Activated naive CD4-positive, alpha-beta T cell treated with anti-CD3 and anti-CD28 coated beads, Interleukin-2, amount 50 U/mL, for 16 hours (primary cell): ENCODE measurements around the gene TWSG1.

Experiments used
- DNase-seq: peaks from one replicate; pipeline ENCODE4 v3.0.0-alpha.2; 2020

Gene TWSG1

DNA sequence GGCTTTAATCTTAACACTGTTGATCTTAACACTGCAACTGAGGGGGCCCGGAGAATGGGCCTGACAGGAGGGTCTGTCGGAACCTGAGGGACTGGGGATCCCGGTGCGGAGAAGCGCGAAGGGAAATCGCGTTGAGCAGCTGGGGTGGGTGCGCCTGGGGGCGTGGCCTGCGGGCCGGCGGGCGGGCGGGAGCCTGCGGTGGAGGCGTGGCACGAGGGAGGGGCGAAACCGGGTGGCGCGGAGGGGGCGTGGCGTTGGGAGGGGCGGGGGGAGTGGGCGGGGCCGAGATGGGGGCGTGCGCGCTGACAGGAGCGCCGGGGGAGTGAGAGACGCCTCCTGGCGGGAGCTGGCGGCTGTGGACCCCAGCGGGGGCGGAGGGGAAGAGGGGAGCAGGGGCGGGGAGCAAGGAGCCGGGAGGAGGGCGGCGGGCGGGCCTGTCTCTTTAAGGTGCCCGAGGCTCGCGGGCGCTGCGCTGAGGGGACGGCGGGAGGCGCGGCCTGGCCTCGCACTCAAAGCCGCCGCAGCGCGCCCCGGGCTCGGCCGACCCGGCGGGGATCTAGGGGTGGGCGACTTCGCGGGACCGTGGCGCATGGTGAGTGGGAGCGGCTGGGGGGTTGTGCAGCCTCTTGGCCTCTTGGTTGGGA, at the start of gene TWSG1:
Gene TWSG1 (plus strand): TSS at position 445 of the 644 bp plus-strand sequence. CDS start 2,457 bp downstream, outside the sequence.
- peak; percentile 91 for DNase-seq

GRCh38 chr18:9285604-9286003, 49.0 kb upstream of the TWSG1 start:
- DNase-seq: no peak

- DNase-seq: no peak
Measured at GRCh38 chr18:9287036-9287435, 47.5 kb upstream of the TWSG1 start.

DNA sequence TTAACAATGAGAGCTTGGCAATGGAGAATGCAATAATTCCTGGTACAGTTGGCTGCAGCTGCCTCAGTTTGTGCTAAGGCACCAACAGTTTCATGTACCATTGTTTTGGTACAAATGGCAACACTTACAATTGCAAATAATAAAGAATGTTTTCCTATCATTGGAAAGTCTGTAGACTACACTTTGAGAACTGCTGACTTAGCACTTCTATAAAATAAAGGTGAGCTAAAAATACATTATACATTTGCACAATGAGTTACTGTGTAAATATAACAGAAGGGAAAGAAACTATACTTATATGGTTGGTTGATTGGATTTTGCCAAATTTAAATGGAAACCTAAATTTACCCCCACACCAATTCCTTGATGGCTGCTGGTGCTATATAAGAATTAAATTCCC, 44.9 kb upstream of the TWSG1 start:
- no peak for DNase-seq

DNA sequence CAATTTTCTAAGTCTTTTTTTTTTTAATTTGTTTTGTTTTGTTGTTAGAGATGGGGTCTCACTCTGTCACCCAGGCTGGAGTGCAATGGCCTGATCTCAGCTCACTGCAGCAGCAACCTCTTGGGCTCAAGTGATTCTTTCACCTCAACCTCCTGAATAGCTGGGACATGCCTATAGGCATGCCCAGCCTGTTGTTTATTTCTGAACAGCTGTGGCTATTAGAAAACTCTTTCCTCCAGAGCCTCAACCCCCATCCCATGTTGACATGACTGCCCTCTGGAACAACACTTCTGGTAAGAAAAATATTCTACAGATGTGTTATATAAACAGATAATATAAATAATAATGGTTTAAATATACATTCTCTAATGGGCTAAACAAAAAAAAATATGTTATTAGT, 44.4 kb upstream of the TWSG1 start:
- no peak for DNase-seq

DNA sequence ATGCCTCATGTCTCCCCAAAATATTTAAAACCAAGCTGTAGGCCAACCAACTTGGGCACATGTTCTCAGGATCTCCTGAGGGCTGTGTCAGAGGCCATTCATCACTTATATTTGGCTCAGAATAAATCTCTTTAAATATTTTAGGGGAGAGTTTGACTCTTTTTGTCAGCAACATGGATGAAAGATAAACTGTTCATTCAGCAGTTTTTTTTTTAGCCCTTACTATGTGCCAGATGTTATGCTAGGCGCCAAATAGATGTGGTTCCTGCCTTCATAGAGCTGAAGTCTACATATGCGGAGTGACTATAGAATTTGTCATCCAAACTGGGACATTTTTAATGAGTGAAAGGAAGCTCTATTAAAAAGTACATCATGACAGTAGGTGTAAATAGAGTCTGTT, 42.5 kb upstream of the TWSG1 start:
- DNase-seq: no peak

DNA sequence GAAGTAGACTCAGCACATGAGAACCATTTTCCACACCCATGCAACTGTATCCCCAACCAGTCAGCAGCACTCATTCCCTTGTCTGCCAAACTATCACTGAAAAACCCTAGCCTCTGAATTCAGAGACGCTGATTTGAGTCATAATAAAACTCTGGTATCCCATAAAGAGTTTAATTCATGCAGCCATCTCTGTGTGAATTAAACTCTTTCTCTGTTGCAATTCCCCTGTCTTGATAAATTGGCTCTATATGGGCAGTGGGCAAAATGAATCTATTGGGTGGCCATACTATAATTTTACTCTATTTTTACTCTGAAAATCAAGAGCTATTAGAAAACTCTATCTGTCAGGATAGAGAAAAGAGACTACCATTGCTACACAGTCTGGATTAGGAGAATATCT, 40.6 kb upstream of the TWSG1 start:
- no peak for DNase-seq

GRCh38 chr18:9296233-9297006, 38.2 kb upstream of the TWSG1 start:
- no peak for DNase-seq

GRCh38 chr18:9297007-9297393, 37.6 kb upstream of the TWSG1 start:
- no peak for DNase-seq

- DNase-seq: no peak
Measured at GRCh38 chr18:9304388-9305070, 30.0 kb upstream of the TWSG1 start.

- DNase-seq: no peak
Measured at GRCh38 chr18:9319333-9319732, 15.2 kb upstream of the TWSG1 start.

GRCh38 chr18:9321017-9321452, 13.5 kb upstream of the TWSG1 start:
- DNase-seq: no peak

GRCh38 chr18:9321736-9322135, 12.8 kb upstream of the TWSG1 start:
- no peak for DNase-seq

- no peak for DNase-seq
Measured at GRCh38 chr18:9322744-9323143, 11.8 kb upstream of the TWSG1 start.

- DNase-seq: no peak
Measured at GRCh38 chr18:9323750-9324445, 10.7 kb upstream of the TWSG1 start.

- DNase-seq: no peak
Measured at GRCh38 chr18:9325716-9326115, 8.9 kb upstream of the TWSG1 start.

GRCh38 chr18:9328776-9329175, 5.8 kb upstream of the TWSG1 start:
- no peak for DNase-seq

DNA sequence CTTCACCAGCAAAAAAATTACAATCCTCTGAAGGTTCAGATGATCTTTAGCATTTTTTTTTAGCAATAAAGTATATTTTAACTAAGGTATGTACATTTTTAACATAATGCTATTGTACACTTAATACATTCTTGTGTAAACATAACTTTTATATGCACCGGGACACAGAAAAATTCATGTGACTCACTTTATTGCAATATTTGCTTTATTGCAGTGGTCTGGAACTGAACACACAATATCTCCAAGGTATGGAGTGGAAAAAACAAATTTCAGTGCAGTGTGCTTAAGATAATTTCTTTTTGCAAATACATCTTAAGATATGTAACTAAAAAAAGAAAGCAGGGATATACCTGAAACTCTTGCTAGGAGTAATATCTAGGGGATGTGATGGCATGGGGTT, 5.1 kb upstream of the TWSG1 start:
- no peak for DNase-seq

DNA sequence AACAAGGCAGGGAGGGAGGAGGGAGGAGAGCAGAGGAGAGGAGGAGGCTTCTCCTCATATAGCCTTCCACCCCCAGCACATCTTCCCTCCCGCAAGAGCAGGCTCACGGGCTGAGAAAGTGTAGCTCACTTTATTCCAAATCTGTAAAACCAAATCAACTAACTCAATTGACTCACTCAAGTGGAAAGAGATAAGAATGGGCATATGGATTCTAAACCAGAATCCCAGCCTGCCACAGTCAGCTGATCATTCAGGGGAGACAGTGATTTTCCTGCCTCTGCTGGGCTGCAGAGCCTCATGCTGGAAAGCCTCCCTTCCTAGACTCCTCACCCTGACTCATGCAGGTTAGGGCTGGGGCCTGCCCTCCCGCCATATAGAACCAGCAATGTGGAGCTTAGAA, 4.2 kb upstream of the TWSG1 start:
- DNase-seq: no peak

DNA sequence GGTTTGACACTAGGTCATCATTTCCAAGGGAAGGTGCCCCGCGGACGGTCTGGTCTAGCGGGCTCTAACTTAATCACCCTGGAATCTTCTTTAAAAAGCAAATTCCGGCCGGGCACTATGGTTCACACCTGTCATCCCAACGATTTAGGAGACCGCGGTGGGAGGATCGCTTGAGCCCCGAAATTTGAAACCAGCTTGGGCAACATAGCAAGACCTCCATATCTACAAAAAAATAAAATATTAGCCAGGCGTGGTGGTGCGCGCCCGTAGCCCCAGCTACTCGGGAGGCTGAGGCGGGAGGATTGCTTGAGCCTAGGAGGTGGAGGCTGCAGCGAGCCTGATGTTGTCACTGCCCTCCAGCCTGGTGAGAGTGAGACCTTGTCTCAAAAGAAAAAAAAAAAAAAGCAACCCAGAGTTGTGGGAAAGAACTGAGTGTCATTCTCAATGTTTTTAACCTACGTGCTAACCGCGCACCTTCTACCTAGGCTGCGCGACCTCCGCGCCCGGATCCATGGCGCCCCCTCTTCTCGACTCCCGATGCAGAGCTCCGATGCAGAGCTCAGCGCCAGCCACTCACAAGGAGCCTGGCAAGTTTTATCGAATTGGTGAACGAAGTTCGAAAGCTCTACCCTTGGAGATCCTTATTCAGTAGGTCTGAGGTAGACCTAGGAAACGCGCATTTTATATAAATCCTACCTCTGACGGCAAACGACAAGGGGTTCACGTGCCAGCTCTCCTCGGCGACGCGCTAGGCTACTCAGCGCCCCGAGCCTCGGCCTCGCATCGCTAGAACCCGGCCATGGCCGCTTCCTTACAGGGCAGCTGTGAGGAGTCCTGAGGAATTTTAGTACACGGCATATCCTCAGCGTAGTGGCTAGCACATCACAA, 888 bp upstream of the TWSG1 start:
- DNase-seq: no peak

- DNase-seq: peak; percentile 34
Measured at GRCh38 chr18:9334973-9335696, 562 bp downstream of the TWSG1 start.

GRCh38 chr18:9335697-9336045, 1.1 kb downstream of the TWSG1 start:
- no peak for DNase-seq
